Fibroblast of lung (primary cell): ENCODE data around the gene ERVW-1. TPM values are rescaled to one million over a fixed set of nuclear protein-coding genes. Genes with fewer than 3 reads are reported as not detected.

ENCODE experiments used
- DNase-seq, 2 donors: peaks; one replicate each; pipeline versions ENCODE4 v3.0.0 to v3.0.0-alpha.2; 2010; ENCODE audit warnings: low read depth in 2 of 2
- H2AFZ ChIP-seq: 2 replicates; pipeline ENCODE4 v1.5.1; 2012; ENCODE audit warnings: low read length, control low read depth, inconsistent platforms
- H3K27ac ChIP-seq: 2 replicates; pipeline ENCODE4 v1.5.1; 2011; ENCODE audit warnings: low read length, control low read depth; ENCODE audit not compliant: insufficient read depth
- H3K27me3 ChIP-seq: 2 replicates; pipeline ENCODE4 v1.5.1; 2011; ENCODE audit warnings: mild to moderate bottlenecking, low read length; ENCODE audit not compliant: control insufficient read depth, insufficient read depth
- H3K36me3 ChIP-seq: 2 replicates; pipeline ENCODE4 v1.5.1; 2011; ENCODE audit warnings: low read length; ENCODE audit not compliant: control insufficient read depth, insufficient read depth
- H3K4me1 ChIP-seq: 2 replicates; pipeline ENCODE4 v1.5.1; 2011; ENCODE audit warnings: low read length; ENCODE audit not compliant: control insufficient read depth, insufficient read depth; ENCODE audit errors: extremely low read depth
- H3K4me2 ChIP-seq: 2 replicates; pipeline ENCODE4 v1.5.1; 2011; ENCODE audit warnings: low read length, control low read depth; ENCODE audit not compliant: insufficient read depth; ENCODE audit errors: extremely low read depth
- H3K4me3 ChIP-seq, 4 experiments: fragments of 200-600 bp in 1 of 4; sonication (generic) in 1 of 4; replicated peaks in 1 of 4; 2 replicates each; pipeline ENCODE4 v1.5.1; 2011 to 2016; ENCODE audit warnings: low read length in 4 of 4, low read depth in 3 of 4, mild to moderate bottlenecking in 3 of 4, control low read depth in 2 of 4, inconsistent platforms in 1 of 4, mixed read lengths in 1 of 4; ENCODE audit not compliant: insufficient read depth in 1 of 4; ENCODE audit errors: control extremely low read depth in 1 of 4
- H3K79me2 ChIP-seq: 2 replicates; pipeline ENCODE4 v1.5.1; 2012; ENCODE audit warnings: mild to moderate bottlenecking, low read length, inconsistent platforms; ENCODE audit not compliant: control insufficient read depth, insufficient read depth
- H3K9ac ChIP-seq: 2 replicates; pipeline ENCODE4 v1.5.1; 2011; ENCODE audit warnings: mild to moderate bottlenecking, low read length, control low read depth; ENCODE audit not compliant: insufficient read depth
- H3K9me3 ChIP-seq: 2 replicates; pipeline ENCODE4 v1.5.1; 2012; ENCODE audit warnings: low read depth, low read length; ENCODE audit not compliant: control insufficient read depth, insufficient read depth
- H4K20me1 ChIP-seq: 2 replicates; pipeline ENCODE4 v1.5.1; 2011; ENCODE audit warnings: low read length; ENCODE audit not compliant: control insufficient read depth, insufficient read depth; ENCODE audit errors: extremely low read depth
- CTCF ChIP-seq, 2 donors: IDR thresholded peaks in 1 of 2; conservative IDR thresholded peaks in 1 of 2; 1 replicate in 1 of 2; 2 replicates in 1 of 2; pipeline ENCODE4 v1.5.1; 2011 to 2012; ENCODE audit warnings: low read length in 2 of 2, control low read depth in 1 of 2, inconsistent platforms in 1 of 2, low read depth in 1 of 2, mild to moderate bottlenecking in 1 of 2
- EZH2 ChIP-seq: IDR thresholded peaks from 2 replicates; pipeline ENCODE4 v1.5.1; 2012; ENCODE audit warnings: low read length, control low read depth, mild to moderate bottlenecking; ENCODE audit errors: missing control alignments
- polyA plus RNA-seq, 2 donors: library from polyadenylated mRNA; depleted of rRNA in 1 of 2; stranded (reverse) in 1 of 2; unstranded in 1 of 2; fragments of >200 nt; gene quantifications; 2 replicates each; pipeline ENCODE4 v1.2.1, GENCODE V29; 2011 to 2012; ENCODE audit warnings: missing spikeins in 1 of 2
- total RNA-seq: library from RNA; depleted of rRNA; stranded (reverse); fragments of >200 nt; gene quantifications from 2 replicates; pipeline ENCODE4 v1.2.1, GENCODE V29; 2014

ERVW-1 gene
- total and polyA plus RNA-seq, 2 donors (not counting 1 experiment from before 2014, with no cell fraction given): not detected

DNA sequence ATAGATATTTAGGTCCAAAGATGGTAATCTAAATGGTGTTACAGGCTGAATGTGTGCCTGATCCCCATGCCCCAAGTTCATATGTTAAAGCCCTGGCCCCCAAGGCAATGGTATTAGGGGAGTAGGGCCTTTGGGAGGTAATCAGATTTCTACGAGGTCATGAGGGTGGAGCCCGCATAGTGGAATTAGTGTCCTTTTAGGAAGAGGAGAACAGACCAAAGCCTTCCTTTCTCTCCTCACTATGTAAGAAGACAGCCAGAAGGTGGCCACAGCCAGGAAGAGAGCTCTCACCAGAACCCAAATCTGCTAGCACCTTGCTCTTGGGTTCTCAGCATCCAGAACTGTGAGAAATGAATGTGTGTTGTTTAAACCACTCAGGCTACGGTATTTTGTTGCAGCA is 15.2 kb downstream of the ERVW-1 start:
- Histone ChIP-seq H3K27ac (no peak overlapping the region), H2AFZ (no peak overlapping the region), H3K4me1 (no peaks in the 10 kb centered on the region), H3K9ac (no peak overlapping the region), H3K9me3 (no peaks in the 10 kb centered on the region), H3K79me2 (no peaks in the 10 kb centered on the region), H3K36me3 (no peaks in the 10 kb centered on the region), H3K4me2 (no peak overlapping the region), H3K27me3 (no peaks in the 10 kb centered on the region), H4K20me1 (no peaks in the 10 kb centered on the region), H3K4me3 (no peak overlapping the region)
- DNase-seq: no peak
- TF ChIP-seq CTCF (conservative IDR thresholded peaks at IDR 0.05 in 1 of 2, IDR thresholded peaks at IDR 0.05 in 1 of 2; ENCODE audit: low read depth in 1 of 2, low read length in 2 of 2): no peak
- TF ChIP-seq EZH2: no peak

DNA sequence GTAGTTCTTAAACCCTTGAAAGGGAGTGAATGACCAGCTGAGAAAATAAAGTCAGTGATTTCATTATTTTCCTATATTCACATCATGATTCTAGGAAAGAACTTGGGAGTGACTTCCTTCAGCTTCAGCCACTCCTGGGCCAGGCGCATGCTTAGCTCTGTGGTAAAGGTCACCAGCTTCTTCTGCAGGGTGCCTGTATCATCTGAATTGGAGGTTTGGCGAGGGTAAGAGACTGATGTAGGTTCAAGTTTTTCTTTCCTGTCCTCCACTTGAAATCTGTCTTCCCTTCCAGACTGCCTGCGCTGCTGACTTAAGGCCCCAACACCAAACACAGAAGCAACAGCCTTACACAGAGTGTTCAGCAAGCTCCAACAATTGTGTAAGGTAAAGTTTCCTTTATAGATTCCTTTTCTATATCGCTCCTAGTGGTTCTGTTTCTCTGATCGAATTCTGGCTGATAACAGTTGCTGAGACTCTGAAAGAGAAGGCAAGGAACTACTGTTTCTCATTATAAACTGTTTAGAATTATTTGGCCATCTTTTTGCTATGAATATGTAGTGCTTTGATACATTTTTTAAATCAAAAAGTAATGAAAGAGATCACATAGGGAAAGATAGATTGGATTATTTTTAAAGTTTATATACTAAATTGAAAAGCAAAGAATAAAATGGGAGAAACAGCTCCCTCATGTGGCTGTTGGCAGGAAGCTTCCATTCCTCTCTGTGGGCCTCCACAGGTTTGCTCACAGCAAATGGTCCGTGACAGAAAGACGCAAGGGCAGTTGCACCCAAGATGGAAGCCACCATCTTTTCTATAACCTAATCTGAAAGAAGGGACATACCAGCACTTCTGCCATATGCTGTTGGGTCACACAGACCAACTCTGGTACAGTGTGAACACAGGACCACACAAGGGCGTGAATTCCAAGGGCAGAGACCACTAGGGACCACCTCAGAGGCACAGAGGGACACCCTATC is 16.4 kb downstream of the ERVW-1 start:
- no peak overlapping the region for H3K9ac ChIP-seq
- TF ChIP-seq CTCF (conservative IDR thresholded peaks at IDR 0.05 in 1 of 2, IDR thresholded peaks at IDR 0.05 in 1 of 2; ENCODE audit: low read depth in 1 of 2, low read length in 2 of 2): peak; percentile 83 to 88
- no peak for TF ChIP-seq EZH2
- no peaks in the 10 kb centered on the region for H4K20me1 ChIP-seq
- no peak overlapping the region for H3K4me3 ChIP-seq
- peak; percentile 33 to 56 for DNase-seq
- no peaks in the 10 kb centered on the region for H3K79me2 ChIP-seq
- H3K4me1 ChIP-seq: no peaks in the 10 kb centered on the region
- H3K27ac ChIP-seq: no peak overlapping the region
- H3K27me3 ChIP-seq: no peaks in the 10 kb centered on the region
- peaks cover 2% of the 10 kb centered on the region for H3K36me3 ChIP-seq
- no peak overlapping the region for H3K4me2 ChIP-seq
- peak overlapping the region; percentile 93 for H2AFZ ChIP-seq
- no peaks in the 10 kb centered on the region for H3K9me3 ChIP-seq

DNA sequence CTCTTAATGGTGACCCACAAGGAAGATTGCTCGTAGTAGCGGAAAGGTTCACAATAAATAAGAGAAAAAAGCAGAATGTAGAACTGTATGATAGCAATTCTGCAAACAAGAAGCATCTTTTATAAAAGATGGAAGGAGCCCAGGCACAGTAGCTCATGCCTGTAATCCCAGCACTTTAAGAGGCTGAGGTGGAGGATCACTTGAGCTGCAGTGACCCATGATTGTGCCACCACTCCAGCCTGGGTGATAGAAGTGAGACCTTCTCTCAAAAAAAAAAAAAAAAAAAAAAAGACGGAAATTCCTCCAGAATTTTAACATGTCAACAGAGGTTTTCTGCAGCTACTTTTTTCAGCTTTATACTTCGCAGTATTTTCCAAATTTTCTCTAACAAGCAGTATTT is 17.2 kb downstream of the ERVW-1 start:
- TF ChIP-seq CTCF (conservative IDR thresholded peaks at IDR 0.05 in 1 of 2, IDR thresholded peaks at IDR 0.05 in 1 of 2; ENCODE audit: low read depth in 1 of 2, low read length in 2 of 2) (no peak), EZH2 (no peak)
- Histone ChIP-seq H3K36me3 (peaks cover 2% of the 10 kb centered on the region), H2AFZ (no peak overlapping the region), H3K79me2 (no peaks in the 10 kb centered on the region), H4K20me1 (no peaks in the 10 kb centered on the region), H3K4me1 (no peaks in the 10 kb centered on the region), H3K4me3 (no peak overlapping the region), H3K27ac (no peak overlapping the region), H3K4me2 (no peak overlapping the region), H3K9me3 (no peaks in the 10 kb centered on the region), H3K9ac (no peak overlapping the region), H3K27me3 (no peaks in the 10 kb centered on the region)
- DNase-seq: no peak
